ENCODE results near the gene C4orf54.

C4orf54 gene

DNA sequence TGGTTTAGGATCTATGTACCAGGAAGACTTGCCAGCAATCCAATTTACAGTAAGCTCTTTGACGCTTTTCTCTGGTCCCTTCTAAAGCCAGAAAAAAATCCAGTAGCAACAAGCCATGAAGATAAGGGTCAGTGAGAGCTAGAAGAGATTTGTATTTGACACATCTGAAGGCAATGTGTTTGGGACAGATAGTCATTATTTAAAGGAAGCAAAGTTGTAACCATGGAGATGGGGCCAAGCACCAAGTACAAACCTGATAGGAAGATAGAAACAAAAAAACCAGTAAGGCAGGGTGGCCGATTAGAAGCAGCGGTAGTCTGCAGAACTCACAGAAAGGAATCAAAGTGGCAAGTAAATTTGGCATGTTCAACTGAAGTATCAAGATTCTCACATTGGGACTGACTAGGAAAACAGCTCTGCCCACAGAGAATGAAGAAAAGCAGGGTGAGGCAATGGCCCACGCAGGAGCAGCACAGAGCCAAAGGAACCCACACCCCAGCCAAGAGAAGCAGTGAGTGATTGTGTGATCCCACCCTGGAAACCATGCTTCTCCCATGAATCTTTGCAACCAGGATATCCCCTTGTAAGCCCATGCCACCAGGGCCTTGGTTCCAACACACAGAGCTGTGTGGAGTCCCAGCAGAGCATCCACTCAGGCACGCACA lies 12.9 kb upstream of the C4orf54 start:
- H3K4me3 ChIP-seq (ENCODE audit: low read depth, low read length): no peak overlapping the region
- ChIA-PET POLR2A (no interaction called here), CTCF (no interaction called here)
- DNase-seq (ENCODE audit: low read depth, low spot score): no peak
- TF ChIP-seq, protein P1, sequence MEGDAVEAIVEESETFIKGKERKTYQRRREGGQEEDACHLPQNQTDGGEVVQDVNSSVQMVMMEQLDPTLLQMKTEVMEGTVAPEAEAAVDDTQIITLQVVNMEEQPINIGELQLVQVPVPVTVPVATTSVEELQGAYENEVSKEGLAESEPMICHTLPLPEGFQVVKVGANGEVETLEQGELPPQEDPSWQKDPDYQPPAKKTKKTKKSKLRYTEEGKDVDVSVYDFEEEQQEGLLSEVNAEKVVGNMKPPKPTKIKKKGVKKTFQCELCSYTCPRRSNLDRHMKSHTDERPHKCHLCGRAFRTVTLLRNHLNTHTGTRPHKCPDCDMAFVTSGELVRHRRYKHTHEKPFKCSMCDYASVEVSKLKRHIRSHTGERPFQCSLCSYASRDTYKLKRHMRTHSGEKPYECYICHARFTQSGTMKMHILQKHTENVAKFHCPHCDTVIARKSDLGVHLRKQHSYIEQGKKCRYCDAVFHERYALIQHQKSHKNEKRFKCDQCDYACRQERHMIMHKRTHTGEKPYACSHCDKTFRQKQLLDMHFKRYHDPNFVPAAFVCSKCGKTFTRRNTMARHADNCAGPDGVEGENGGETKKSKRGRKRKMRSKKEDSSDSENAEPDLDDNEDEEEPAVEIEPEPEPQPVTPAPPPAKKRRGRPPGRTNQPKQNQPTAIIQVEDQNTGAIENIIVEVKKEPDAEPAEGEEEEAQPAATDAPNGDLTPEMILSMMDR (IDR thresholded peaks at IDR 0.05; ENCODE audit: insufficient read depth, low read length, missing control alignments): no peak

DNA sequence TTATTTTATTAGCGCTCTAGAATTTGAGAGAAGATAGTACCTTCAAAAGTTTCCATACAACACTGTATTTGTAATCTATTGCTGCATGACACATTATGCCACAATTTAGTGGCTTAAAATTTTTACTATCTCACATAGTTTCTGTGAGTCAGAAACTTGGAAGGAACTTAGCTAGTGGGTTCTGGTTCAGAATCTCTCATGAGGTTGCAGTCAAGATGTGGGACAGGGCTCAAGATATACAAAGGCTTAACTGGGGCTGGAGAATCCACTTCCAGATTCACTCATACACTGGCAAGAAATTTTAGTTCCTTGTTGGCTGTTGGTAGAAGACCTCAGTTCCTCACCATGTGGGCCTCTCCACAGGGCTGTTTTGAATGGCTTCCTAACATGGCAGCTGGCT lies 11.5 kb upstream of the C4orf54 start:
- DNase-seq (ENCODE audit: low read depth, low spot score): no peak
- TF ChIP-seq, protein P1 (IDR thresholded peaks at IDR 0.05; ENCODE audit: insufficient read depth, low read length, missing control alignments): no peak
- CTCF ChIA-PET: no interaction called here
- H3K4me3 ChIP-seq (ENCODE audit: low read depth, low read length): no peak overlapping the region
- POLR2A ChIA-PET: no interaction called here

DNA sequence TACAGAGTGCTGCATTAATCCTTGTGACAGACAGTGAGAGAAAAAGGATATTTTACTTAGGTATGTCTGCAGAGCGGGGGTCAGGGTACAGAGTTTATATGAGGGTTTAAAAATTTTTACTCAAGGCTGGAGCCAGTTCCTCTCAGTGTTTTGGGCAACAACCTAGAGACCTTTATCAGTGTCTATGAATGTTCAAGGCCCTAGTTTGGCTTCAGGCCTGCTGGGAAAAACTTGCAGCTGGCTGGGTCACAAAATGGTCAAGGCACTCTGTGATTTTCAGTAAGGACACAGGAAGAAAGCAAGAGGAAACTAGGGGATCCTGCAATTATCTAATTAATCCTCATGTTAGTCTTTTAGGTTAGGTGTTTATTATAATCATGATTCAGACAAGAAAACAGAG lies 10.8 kb upstream of the C4orf54 start:
- TF ChIP-seq, protein P1 (IDR thresholded peaks at IDR 0.05; ENCODE audit: insufficient read depth, low read length, missing control alignments): no peak
- no peak overlapping the region for H3K4me3 ChIP-seq (ENCODE audit: low read depth, low read length)
- ChIA-PET CTCF (no interaction called here), POLR2A (no interaction called here)
- no peak for DNase-seq (ENCODE audit: low read depth, low spot score)

DNA sequence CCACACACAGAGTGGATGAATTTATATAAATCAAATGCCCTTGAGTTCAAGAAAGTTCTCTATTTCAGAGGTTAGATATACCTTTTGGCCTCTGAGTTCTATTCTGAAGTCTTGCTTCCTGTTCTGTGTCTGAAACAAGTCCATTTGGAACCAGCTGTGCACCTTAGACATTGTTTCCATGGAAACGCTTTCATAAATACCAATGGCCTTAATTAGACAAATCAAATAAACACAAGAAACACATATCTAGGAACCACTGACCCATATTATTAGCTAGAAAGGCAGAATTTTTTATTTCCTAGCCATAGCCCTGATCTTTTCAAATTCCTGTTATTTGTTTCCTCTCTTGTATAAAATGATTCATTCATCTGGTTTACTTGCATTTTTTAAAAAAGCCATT lies 8.4 kb upstream of the C4orf54 start:
- ChIA-PET POLR2A (no interaction called here), CTCF (no interaction called here)
- DNase-seq (ENCODE audit: low read depth, low spot score): no peak
- no peak overlapping the region for H3K4me3 ChIP-seq (ENCODE audit: low read depth, low read length)
- TF ChIP-seq, protein P1 (IDR thresholded peaks at IDR 0.05; ENCODE audit: insufficient read depth, low read length, missing control alignments): no peak

DNA sequence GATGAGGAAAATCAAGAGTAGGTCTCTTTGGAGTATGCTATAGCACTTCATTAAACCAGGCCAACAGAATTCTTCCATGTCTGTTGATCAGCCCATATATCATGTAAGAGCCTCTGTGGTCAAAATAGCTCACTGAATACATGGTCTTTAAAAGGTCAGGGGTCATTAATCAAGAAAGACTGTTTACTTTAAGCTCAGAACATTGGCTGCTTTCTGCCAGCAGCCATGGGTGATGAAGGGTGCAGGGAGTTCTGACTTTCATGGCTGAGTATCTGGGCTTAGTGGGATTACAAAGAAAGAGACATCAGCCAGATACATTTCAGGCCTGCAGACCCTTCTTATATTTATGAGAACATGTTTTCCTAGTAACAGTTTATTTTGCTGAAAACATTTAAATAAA lies 7.1 kb upstream of the C4orf54 start:
- TF ChIP-seq, protein P1 (IDR thresholded peaks at IDR 0.05; ENCODE audit: insufficient read depth, low read length, missing control alignments): no peak
- no peak overlapping the region for H3K4me3 ChIP-seq (ENCODE audit: low read depth, low read length)
- POLR2A ChIA-PET: no interaction called here
- DNase-seq (ENCODE audit: low read depth, low spot score): no peak
- CTCF ChIA-PET: no interaction called here

DNA sequence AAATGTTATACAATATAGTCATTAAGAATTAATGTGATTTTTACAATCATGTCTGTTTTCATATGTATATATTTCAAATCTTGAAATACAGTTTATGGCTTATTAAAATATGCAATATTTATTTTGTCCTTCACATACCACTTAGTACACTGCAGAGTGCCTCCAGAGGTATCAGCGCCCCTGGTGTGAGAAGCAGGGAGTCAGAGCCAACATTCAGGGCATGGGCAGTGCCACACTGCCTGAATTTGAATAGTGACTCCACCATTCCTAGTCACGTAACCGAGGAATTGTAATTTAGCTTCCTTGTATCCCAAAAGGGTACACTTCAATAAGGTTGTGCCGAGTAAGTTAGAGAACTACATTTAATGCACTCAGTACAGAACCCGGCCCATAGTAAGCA lies 4.3 kb upstream of the C4orf54 start:
- ChIA-PET CTCF (no interaction called here), POLR2A (no interaction called here)
- H3K4me3 ChIP-seq (ENCODE audit: low read depth, low read length): no peak overlapping the region
- TF ChIP-seq, protein P1 (IDR thresholded peaks at IDR 0.05; ENCODE audit: insufficient read depth, low read length, missing control alignments): no peak
- no peak for DNase-seq (ENCODE audit: low read depth, low spot score)

Data from AG04449 (cell line).